Stimulated activated memory B cell treated with anti-CD40 and anti-IgM and Interleukin-4, amounts not matched to agents 10 μg/mL and 1 μg/mL and 100 μg/mL, for 72 hours (primary cell): Measurements from ENCODE around the gene SMC3.
"Not testable (repeated sequence)": the region's sequence is repeated elsewhere in the genome, so short reads cannot be mapped to it uniquely, and the experiment has no call there.

Experiments
- ATAC-seq: fragments of 150-1000 bp; cut with Tn5 transposase; 2 replicates; pipeline ENCODE4 v1.10.0; 2021
- H3K27ac Mint-ChIP-seq: one replicate; pipeline ENCODE4 v1.8.0; 2022; ENCODE audit warnings: mild to moderate bottlenecking, mixed read lengths
- H3K27me3 Mint-ChIP-seq: one replicate; pipeline ENCODE4 v1.8.0; 2022; ENCODE audit warnings: mixed read lengths
- H3K36me3 Mint-ChIP-seq: one replicate; pipeline ENCODE4 v1.8.0; 2022; ENCODE audit warnings: mixed read lengths
- H3K4me1 Mint-ChIP-seq: one replicate; pipeline ENCODE4 v1.8.0; 2022; ENCODE audit warnings: mixed read lengths
- H3K4me3 Mint-ChIP-seq: one replicate; pipeline ENCODE4 v1.8.0; 2022; ENCODE audit warnings: mild to moderate bottlenecking, moderate library complexity, mixed read lengths
- H3K9me3 Mint-ChIP-seq: one replicate; pipeline ENCODE4 v1.8.0; 2022; ENCODE audit warnings: mixed read lengths

The SMC3 gene

DNA sequence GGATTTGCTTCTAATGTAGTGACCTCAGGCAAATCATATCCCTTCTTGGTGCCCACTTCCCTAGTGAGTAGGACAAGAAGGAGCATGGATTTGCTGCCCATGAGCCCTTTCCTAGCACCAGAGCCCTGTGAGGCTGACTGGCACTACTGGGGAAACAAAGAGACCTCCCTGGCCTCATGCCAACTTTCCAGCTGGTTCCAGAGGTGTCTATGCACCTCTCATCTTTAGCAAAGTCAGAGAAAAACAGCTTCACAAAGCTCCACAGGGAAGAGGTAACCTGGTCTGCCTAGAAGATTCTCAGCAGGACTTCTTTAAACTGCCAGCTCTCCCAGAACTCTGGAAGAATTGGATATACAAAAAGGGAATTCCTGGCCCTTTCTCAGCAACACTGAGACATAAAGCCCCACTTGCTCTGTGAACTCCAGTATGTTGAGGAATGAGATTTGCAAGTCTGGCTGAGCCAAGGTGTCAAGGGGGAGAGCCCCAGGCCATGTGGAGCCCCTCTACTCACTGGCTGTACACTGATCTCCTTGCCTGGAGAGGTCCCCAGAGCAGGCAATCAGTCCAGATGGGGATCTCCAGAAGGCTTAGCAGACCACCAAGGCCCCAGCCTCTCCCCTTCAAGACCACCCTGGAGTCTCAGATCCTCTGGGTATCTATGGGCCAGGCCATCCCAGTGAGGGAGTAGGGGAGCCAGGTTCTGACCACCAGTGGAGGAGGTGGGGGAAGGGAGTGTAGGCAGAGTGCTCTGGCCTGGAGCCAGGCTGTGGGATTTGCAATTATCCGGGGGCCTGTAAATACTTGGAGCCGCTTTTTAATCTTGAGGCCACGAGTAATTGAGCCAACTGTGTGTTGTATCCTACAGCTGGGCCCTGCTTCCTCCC is 52.3 kb downstream of the SMC3 start:
- Mint-ChIP-seq H3K4me1 (peaks cover 11% of the 10 kb centered on the region), H3K9me3 (peaks cover 3% of the 10 kb centered on the region), H3K36me3 (no peaks in the 10 kb centered on the region), H3K27me3 (peaks cover 8% of the 10 kb centered on the region), H3K4me3 (no peak overlapping the region), H3K27ac (no peak overlapping the region)
- ATAC-seq = no peak

DNA sequence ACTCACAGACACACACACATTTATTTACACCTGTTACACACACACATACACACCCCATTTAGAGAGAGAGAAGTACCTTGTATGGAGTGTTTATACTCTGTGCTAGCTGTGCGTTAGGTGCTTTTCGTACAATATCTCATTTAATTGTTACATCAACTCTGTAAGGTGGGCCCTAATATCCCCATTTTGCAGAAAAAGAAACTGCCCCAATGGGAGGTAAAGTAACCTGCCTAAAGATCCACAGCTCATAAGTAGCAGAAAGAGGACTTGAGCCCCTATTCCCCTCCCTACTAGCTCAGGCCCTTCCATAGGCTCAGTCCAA is 52.9 kb downstream of the SMC3 start:
- no peak for ATAC-seq
- H3K36me3 Mint-ChIP-seq = no peaks in the 10 kb centered on the region
- peaks cover 8% of the 10 kb centered on the region for H3K4me1 Mint-ChIP-seq
- H3K27ac Mint-ChIP-seq = no peak overlapping the region
- H3K9me3 Mint-ChIP-seq = peaks cover 3% of the 10 kb centered on the region
- H3K4me3 Mint-ChIP-seq = no peak overlapping the region
- peaks cover 8% of the 10 kb centered on the region for H3K27me3 Mint-ChIP-seq

DNA sequence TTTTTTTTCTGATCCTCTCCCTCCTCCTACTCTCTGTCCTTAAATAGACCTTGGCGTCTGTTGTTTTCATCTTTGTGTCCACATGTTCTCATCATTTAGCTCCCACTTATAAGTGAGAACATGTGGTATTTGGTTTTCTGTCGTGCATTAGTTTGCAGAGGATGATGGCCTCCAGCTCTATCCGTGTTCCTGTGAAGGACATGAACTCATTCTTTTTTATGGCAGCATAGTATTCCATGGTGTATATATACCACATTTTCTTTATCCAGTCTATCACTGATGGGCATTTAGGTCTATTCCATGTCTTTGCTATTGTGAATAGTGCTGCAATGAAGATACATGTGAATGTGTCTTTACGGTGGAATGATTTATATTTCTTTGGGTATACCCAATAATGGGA is 55.8 kb downstream of the SMC3 start:
- not testable (repeated sequence) for H3K36me3 Mint-ChIP-seq, H3K27me3 Mint-ChIP-seq, H3K9me3 Mint-ChIP-seq, H3K27ac Mint-ChIP-seq, H3K4me3 Mint-ChIP-seq, H3K4me1 Mint-ChIP-seq, ATAC-seq

- Mint-ChIP-seq H3K27ac (no peak overlapping the region), H3K9me3 (peaks cover 3% of the 10 kb centered on the region), H3K27me3 (peaks cover 8% of the 10 kb centered on the region), H3K36me3 (no peaks in the 10 kb centered on the region), H3K4me1 (no peaks in the 10 kb centered on the region), H3K4me3 (no peak overlapping the region)
- no peak for ATAC-seq
These were observed 57.9 kb downstream of the SMC3 start for GRCh38 chr10:110625356-110625894.

- Mint-ChIP-seq H3K4me1 (no peaks in the 10 kb centered on the region), H3K9me3 (peaks cover 3% of the 10 kb centered on the region), H3K27me3 (peaks cover 8% of the 10 kb centered on the region), H3K4me3 (no peak overlapping the region), H3K27ac (no peak overlapping the region), H3K36me3 (no peaks in the 10 kb centered on the region)
- ATAC-seq = no peak
These were observed 58.7 kb downstream of the SMC3 start for GRCh38 chr10:110625951-110626855.

- H3K9me3 Mint-ChIP-seq = peaks cover 2% of the 10 kb centered on the region
- no peak for ATAC-seq
- no peaks in the 10 kb centered on the region for H3K36me3 Mint-ChIP-seq
- no peaks in the 10 kb centered on the region for H3K4me1 Mint-ChIP-seq
- H3K4me3 Mint-ChIP-seq = no peak overlapping the region
- peaks cover 8% of the 10 kb centered on the region for H3K27me3 Mint-ChIP-seq
- no peak overlapping the region for H3K27ac Mint-ChIP-seq
These were observed 60.7 kb downstream of the SMC3 start for GRCh38 chr10:110628161-110628560.

- Mint-ChIP-seq H3K4me3 (no peak overlapping the region), H3K36me3 (no peaks in the 10 kb centered on the region), H3K27me3 (no peaks in the 10 kb centered on the region), H3K27ac (no peak overlapping the region), H3K9me3 (no peaks in the 10 kb centered on the region), H3K4me1 (no peaks in the 10 kb centered on the region)
- ATAC-seq = no peak
These were observed 62.2 kb downstream of the SMC3 start for GRCh38 chr10:110629680-110630191.

- H3K4me3 Mint-ChIP-seq = no peak overlapping the region
- no peaks in the 10 kb centered on the region for H3K9me3 Mint-ChIP-seq
- H3K27ac Mint-ChIP-seq = no peak overlapping the region
- no peaks in the 10 kb centered on the region for H3K4me1 Mint-ChIP-seq
- H3K36me3 Mint-ChIP-seq = no peaks in the 10 kb centered on the region
- H3K27me3 Mint-ChIP-seq = no peaks in the 10 kb centered on the region
- no peak for ATAC-seq
These were observed 64.4 kb downstream of the SMC3 start for GRCh38 chr10:110631934-110632333.

DNA sequence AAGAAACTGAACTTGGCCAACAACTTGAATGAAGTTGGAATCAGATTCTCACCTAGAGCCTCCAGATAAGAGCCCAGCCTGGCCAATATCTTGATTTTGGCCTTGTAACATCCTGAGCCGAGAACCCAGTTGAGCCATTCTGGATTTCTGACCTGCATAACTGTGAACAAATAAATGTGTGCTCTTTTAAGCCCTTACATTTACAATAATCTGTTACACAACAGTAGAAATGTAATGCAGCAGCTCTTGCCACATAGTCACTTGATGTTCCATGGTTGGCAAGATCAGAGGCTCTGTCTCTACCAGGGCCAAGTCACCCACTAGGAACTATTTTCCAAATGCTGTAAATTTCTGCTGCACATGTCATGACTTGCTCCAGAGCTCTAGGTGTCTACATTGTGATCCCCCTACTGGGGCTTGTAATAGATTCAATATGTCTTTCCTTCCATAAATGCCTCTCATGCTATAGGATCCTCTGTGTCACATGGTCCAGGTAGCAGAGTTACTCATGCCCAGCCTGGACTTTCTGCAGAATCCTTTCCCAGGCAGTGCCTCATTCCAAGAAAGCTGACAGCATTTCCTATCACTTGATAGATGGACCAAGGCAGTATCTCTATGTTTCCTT is 65.2 kb downstream of the SMC3 start:
- Mint-ChIP-seq H3K9me3 (no peaks in the 10 kb centered on the region), H3K27me3 (peaks cover 2% of the 10 kb centered on the region), H3K4me1 (no peaks in the 10 kb centered on the region), H3K36me3 (no peaks in the 10 kb centered on the region), H3K27ac (no peak overlapping the region), H3K4me3 (no peak overlapping the region)
- no peak for ATAC-seq

GRCh38 chr10:110634527-110635209 is 67.2 kb downstream of the SMC3 start:
- ATAC-seq = no peak
- Mint-ChIP-seq H3K9me3 (no peaks in the 10 kb centered on the region), H3K4me1 (no peaks in the 10 kb centered on the region), H3K27ac (no peak overlapping the region), H3K4me3 (no peak overlapping the region), H3K36me3 (no peaks in the 10 kb centered on the region), H3K27me3 (peaks cover 11% of the 10 kb centered on the region)

DNA sequence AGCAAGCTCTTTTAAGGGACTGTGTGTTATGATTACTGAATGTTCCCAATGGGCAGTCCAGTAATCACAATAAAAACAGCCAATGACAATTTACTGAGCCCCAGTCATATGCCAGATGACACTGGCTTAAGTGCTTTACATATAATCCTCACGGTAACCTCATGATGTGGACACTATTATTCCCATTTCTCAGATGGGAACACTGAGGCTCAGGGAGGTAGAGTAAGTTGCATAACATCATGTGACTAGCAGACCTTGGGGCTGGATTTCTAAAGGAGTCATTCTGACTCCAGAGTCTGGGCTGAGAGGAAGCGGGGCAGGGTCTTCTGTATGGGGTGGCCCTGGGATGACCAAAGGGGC is 69.1 kb downstream of the SMC3 start:
- no peak for ATAC-seq
- no peaks in the 10 kb centered on the region for H3K36me3 Mint-ChIP-seq

GRCh38 chr10:110636932-110637557 is 69.5 kb downstream of the SMC3 start:
- peaks cover 6% of the 10 kb centered on the region for H3K4me1 Mint-ChIP-seq
- ATAC-seq = peak; percentile 27
- H3K4me3 Mint-ChIP-seq = no peak overlapping the region
- H3K27ac Mint-ChIP-seq = no peak overlapping the region
- H3K9me3 Mint-ChIP-seq = no peaks in the 10 kb centered on the region
- H3K27me3 Mint-ChIP-seq = peaks cover 23% of the 10 kb centered on the region
- H3K36me3 Mint-ChIP-seq = no peaks in the 10 kb centered on the region

More for the DNA sequence above, 69.1 kb downstream of the SMC3 start:
- Mint-ChIP-seq H3K4me3 (no peak overlapping the region), H3K9me3 (no peaks in the 10 kb centered on the region), H3K27ac (no peak overlapping the region), H3K27me3 (peaks cover 18% of the 10 kb centered on the region), H3K4me1 (peaks cover 6% of the 10 kb centered on the region)

DNA sequence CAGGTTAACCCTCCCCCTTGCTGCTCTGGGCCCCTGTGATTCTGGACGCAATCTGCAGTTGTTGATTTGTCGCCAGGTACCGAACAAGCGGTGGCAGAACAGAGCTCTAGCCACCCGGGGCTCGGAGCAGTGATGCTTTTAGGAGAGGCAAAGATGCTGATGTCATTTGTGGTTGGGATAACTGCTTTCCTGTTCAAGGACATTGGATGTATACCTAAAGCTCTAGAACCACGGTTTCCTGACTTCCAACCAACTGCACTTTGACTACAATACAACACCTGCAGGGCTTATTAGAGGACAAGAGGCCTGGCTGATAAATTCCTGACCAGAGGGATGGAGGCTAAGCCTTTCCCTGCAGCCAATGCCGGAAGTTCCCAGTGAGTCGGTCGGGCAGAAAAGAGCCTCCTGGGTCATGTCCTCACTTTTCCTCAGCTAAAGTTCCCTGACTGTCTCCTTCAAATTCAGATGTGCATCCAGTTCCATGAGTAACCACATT is 70.1 kb downstream of the SMC3 start:
- Mint-ChIP-seq H3K36me3 (no peaks in the 10 kb centered on the region), H3K4me1 (peaks cover 9% of the 10 kb centered on the region), H3K4me3 (no peak overlapping the region), H3K27ac (no peak overlapping the region), H3K27me3 (peaks cover 29% of the 10 kb centered on the region), H3K9me3 (no peaks in the 10 kb centered on the region)
- no peak for ATAC-seq

DNA sequence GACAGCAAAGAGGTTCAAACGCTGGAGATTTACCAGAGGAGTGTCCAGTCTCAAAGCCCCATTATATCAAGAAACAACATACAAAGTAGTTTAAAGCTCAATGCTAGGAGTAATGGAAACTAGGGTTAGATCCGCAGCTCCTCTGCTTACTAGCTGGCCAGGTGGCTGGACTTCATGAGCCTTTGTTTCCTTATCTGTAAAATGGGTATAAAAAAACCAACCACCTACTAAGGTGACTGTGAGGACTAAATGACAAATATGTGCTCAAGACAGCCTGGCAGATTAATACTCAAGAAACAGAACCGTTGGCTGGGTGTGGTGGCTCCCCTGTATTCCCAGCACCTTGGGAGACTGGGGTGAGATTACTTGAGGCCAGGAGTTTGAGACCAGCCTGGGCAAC is 70.8 kb downstream of the SMC3 start:
- H3K4me1 Mint-ChIP-seq = peaks cover 16% of the 10 kb centered on the region
- H3K27ac Mint-ChIP-seq = no peak overlapping the region
- H3K9me3 Mint-ChIP-seq = no peaks in the 10 kb centered on the region
- H3K27me3 Mint-ChIP-seq = peaks cover 36% of the 10 kb centered on the region
- H3K4me3 Mint-ChIP-seq = no peak overlapping the region
- no peaks in the 10 kb centered on the region for H3K36me3 Mint-ChIP-seq
- ATAC-seq = no peak
